ENCODE data around the gene FGD6.

GRCh38 chr12:95151406-95151805, 65.9 kb downstream of the FGD6 start:
- TF ChIP-seq, protein P1, sequence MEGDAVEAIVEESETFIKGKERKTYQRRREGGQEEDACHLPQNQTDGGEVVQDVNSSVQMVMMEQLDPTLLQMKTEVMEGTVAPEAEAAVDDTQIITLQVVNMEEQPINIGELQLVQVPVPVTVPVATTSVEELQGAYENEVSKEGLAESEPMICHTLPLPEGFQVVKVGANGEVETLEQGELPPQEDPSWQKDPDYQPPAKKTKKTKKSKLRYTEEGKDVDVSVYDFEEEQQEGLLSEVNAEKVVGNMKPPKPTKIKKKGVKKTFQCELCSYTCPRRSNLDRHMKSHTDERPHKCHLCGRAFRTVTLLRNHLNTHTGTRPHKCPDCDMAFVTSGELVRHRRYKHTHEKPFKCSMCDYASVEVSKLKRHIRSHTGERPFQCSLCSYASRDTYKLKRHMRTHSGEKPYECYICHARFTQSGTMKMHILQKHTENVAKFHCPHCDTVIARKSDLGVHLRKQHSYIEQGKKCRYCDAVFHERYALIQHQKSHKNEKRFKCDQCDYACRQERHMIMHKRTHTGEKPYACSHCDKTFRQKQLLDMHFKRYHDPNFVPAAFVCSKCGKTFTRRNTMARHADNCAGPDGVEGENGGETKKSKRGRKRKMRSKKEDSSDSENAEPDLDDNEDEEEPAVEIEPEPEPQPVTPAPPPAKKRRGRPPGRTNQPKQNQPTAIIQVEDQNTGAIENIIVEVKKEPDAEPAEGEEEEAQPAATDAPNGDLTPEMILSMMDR (IDR thresholded peaks at IDR 0.05) = no peak
- no peak for TF ChIP-seq POLR2A (IDR thresholded peaks at IDR 0.05)
